Panc1 (cell line): Measurements from ENCODE around the gene IPO13.

Experiments
- POLR2AphosphoS5 ChIP-seq: IDR thresholded peaks from 2 replicates; pipeline ENCODE4 v1.6.1; 2012; ENCODE audit warnings: mild to moderate bottlenecking, low read depth, low read length, moderate library complexity
- REST ChIP-seq, 2 experiments: IDR thresholded peaks; 2 replicates each; pipeline ENCODE4 v1.6.1; 2011 to 2012; ENCODE audit warnings: low read depth in 2 of 2, control low read depth in 1 of 2, low read length in 1 of 2, mild to moderate bottlenecking in 1 of 2, moderate library complexity in 1 of 2; ENCODE audit not compliant: insufficient read depth in 1 of 2
- TF ChIP-seq, protein P1 (sequence below): fragments of 450-650 bp; IDR thresholded peaks from 2 replicates; pipeline ENCODE4 v1.5.1; 2017; ENCODE audit warnings: mild to moderate bottlenecking

DNA sequence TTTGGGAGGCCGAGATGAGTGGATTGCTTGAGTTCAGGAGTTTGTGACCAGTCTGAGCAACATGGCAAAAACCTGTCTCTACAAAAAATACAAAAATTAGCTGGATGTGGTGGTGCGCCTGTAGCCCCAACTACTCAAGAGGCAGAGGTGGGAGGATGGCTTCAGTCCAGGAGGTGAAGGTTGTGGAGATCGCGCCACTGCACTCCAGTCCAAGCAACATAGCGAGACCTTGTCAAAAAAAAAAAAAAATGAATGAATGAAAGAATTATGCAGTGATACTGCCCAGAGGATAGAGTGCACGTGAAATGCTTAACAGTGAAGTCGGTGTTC lies 22.6 kb downstream of the IPO13 start:
- TF ChIP-seq POLR2AphosphoS5 (no peak), REST (IDR thresholded peaks at IDR 0.05; ENCODE audit: insufficient read depth in 1 of 2, low read depth in 2 of 2, low read length in 1 of 2) (no peak)
- TF ChIP-seq, protein P1, sequence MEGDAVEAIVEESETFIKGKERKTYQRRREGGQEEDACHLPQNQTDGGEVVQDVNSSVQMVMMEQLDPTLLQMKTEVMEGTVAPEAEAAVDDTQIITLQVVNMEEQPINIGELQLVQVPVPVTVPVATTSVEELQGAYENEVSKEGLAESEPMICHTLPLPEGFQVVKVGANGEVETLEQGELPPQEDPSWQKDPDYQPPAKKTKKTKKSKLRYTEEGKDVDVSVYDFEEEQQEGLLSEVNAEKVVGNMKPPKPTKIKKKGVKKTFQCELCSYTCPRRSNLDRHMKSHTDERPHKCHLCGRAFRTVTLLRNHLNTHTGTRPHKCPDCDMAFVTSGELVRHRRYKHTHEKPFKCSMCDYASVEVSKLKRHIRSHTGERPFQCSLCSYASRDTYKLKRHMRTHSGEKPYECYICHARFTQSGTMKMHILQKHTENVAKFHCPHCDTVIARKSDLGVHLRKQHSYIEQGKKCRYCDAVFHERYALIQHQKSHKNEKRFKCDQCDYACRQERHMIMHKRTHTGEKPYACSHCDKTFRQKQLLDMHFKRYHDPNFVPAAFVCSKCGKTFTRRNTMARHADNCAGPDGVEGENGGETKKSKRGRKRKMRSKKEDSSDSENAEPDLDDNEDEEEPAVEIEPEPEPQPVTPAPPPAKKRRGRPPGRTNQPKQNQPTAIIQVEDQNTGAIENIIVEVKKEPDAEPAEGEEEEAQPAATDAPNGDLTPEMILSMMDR = no peak
